A549 (cell line): Measurements from ENCODE around the gene MSI2.

Source experiments
- CBX8 ChIP-seq: fragments of 200-600 bp; sonication (generic); IDR thresholded peaks from 2 replicates; pipeline ENCODE4 v1.6.1; 2016
- CHD2 ChIP-seq: fragments of 150-350 bp; IDR thresholded peaks from 2 replicates; pipeline ENCODE4 v1.6.1; 2014; ENCODE audit warnings: low read length; ENCODE audit not compliant: partially characterized antibody
- FOSL2 ChIP-seq, 2 experiments: fragments of 450-650 bp in 1 of 2; fragments of >200 bp in 1 of 2; sonication (Bioruptor Twin) in 1 of 2; formaldehyde crosslinking; IDR thresholded peaks; 2 replicates each; pipeline versions ENCODE4 v1.5.0 to v1.6.1; 2016 to 2020; ENCODE audit warnings: mild to moderate bottlenecking in 1 of 2, moderate library complexity in 1 of 2
- JUN ChIP-seq, 2 experiments: fragments of >200 bp; sonication (Bioruptor Twin); formaldehyde crosslinking; IDR thresholded peaks; 2 replicates in 1 of 2; 3 replicates in 1 of 2; pipeline ENCODE4 v1.6.1; 2016 to 2017
- MAZ ChIP-seq: fragments of 150-350 bp; IDR thresholded peaks from 2 replicates; pipeline ENCODE4 v1.6.1; 2014; ENCODE audit warnings: antibody characterized with exemption, low read depth, low read length, borderline replicate concordance
- MYC ChIP-seq: IDR thresholded peaks from 2 replicates; pipeline ENCODE4 v1.6.1; 2012; ENCODE audit warnings: mild to moderate bottlenecking, inconsistent platforms, low read length, improper control_type of control experiment, borderline replicate concordance
- POLR2A ChIP-seq: IDR thresholded peaks from 2 replicates; pipeline ENCODE4 v1.6.1; 2012; ENCODE audit warnings: mild to moderate bottlenecking, low read length
- RARB ChIP-seq: fragments of 250-450 bp; sonication (Bioruptor Pico); IDR thresholded peaks from 2 replicates; pipeline ENCODE4 v1.8.0; 2021; ENCODE audit warnings: mild to moderate bottlenecking, moderate library complexity
- TF ChIP-seq, protein P1 (sequence below): fragments of >200 bp; sonication (Bioruptor Twin); formaldehyde crosslinking; IDR thresholded peaks from 3 replicates; pipeline ENCODE4 v1.5.1; 2016
- TF ChIP-seq, protein P2 (sequence below): IDR thresholded peaks from 2 replicates; pipeline ENCODE4 v1.6.1; 2012

- TF ChIP-seq, protein P1, sequence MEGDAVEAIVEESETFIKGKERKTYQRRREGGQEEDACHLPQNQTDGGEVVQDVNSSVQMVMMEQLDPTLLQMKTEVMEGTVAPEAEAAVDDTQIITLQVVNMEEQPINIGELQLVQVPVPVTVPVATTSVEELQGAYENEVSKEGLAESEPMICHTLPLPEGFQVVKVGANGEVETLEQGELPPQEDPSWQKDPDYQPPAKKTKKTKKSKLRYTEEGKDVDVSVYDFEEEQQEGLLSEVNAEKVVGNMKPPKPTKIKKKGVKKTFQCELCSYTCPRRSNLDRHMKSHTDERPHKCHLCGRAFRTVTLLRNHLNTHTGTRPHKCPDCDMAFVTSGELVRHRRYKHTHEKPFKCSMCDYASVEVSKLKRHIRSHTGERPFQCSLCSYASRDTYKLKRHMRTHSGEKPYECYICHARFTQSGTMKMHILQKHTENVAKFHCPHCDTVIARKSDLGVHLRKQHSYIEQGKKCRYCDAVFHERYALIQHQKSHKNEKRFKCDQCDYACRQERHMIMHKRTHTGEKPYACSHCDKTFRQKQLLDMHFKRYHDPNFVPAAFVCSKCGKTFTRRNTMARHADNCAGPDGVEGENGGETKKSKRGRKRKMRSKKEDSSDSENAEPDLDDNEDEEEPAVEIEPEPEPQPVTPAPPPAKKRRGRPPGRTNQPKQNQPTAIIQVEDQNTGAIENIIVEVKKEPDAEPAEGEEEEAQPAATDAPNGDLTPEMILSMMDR: no peak
- TF ChIP-seq, protein P2, sequence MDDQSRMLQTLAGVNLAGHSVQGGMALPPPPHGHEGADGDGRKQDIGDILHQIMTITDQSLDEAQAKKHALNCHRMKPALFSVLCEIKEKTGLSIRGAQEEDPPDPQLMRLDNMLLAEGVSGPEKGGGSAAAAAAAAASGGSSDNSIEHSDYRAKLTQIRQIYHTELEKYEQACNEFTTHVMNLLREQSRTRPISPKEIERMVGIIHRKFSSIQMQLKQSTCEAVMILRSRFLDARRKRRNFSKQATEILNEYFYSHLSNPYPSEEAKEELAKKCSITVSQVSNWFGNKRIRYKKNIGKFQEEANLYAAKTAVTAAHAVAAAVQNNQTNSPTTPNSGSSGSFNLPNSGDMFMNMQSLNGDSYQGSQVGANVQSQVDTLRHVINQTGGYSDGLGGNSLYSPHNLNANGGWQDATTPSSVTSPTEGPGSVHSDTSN: no peak
- TF ChIP-seq POLR2A (no peak), CHD2 (no peak), FOSL2 (IDR thresholded peaks at IDR 0.05) (no peak), FOSL2 (CRISPR knock-in tag; IDR thresholded peaks at IDR 0.05) (no peak), RARB (no peak), JUN (IDR thresholded peaks at IDR 0.05) (no peak), CBX8 (no peak), MAZ (no peak), MYC (no peak)
Observed at GRCh38 chr17:57487573-57487972, 231.2 kb downstream of the MSI2 start.
